Measurements from ENCODE around the gene HPCAL1. TPM values are rescaled to one million over a fixed set of nuclear protein-coding genes. Genes with fewer than 3 reads are reported as not detected.

HPCAL1 gene
- total and polyA plus RNA-seq, 2 donors (not counting 3 experiments of a cell fraction or from before 2014, with no cell fraction given) = 56.5 to 77.4 TPM

DNA sequence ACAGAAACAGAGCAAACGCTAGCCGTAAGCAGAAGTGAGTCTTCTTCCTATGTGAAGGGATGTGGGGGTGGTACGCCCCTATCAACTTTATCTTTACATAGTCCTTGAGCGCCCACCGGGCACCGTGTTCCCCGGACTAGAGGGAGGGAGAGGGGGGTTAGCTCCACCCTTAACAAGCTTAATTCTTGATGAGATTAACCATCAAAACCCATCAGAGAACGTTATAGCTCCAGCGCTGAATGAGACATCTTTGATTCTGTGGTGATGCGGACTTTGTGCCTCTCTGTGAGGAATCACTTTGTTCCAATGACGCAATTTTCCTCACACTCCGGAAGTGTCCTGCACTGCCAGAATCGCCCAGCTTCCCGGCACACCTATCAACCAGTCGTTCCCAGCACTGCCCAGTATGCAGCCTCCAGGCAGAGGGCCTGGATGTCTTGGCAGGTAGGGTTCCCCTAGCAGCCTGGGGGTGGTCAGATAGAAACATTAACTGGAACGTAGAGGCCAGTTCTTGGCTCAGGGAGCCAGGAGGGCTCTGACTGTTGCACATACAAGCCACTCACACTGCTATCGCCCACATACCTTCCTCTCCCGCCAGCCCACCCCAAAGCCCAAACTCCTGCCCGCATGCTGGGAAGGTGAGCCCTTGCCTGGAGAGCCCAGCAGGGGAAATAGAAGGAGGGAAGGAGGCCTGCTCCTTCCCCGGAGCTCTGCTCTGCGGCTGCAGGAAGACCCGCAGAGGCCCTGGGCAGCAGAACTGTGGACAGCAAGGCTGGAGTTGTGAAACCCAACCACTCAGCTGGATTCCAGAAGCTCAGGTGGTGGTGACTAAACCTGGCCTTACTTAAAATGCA, 147.4 kb downstream of the HPCAL1 start:
- dilution Hi-C loops (cut with MboI; ENCODE audit: extremely low pct_ligation_motif_present, low sequenced_read_pairs) = no loop called here
- DNase-seq (ENCODE audit: low read depth, low spot score) = no peak
- no peaks in the 10 kb centered on the region for H3K9me1 ChIP-seq (replicated peaks; ENCODE audit: control insufficient read depth, extremely low read depth, insufficient read depth, low read length)
- no TSS peak for BruUV-seq (replicated peaks)
- ChIA-PET POLR2A (interaction anchor here (0.7 kb wide), 1 partner anchor 210 kb away, joined by 4 read pairs; no protein-coding TSS in a partner anchor), CTCF (interaction anchor here (1.6 to 7.4 kb wide), 2 partner anchors 207 to 210 kb away, joined by 3 to 52 read pairs; no protein-coding TSS in a partner anchor)
- peaks cover 28% of the 10 kb centered on the region for H3K4me1 ChIP-seq (ENCODE audit: control insufficient read depth, extremely low read depth, insufficient read depth, low read length)
- H4K20me1 ChIP-seq (replicated peaks; ENCODE audit: control insufficient read depth, extremely low read depth, insufficient read depth, low read length) = peaks cover 2% of the 10 kb centered on the region
- H3K9ac ChIP-seq (replicated peaks; ENCODE audit: extremely low read depth, insufficient read depth, low read length) = no peak overlapping the region
- intact Hi-C loops (cut with micrococcal nuclease) = loop anchor here (2.0 kb wide), 1 partner anchor 101 kb away; no protein-coding TSS in a partner anchor
- H3K4me3 ChIP-seq (replicated peaks in 1 of 3; ENCODE audit: insufficient read depth in 1 of 3, low read depth in 1 of 3, low read length in 3 of 3) = no peak overlapping the region
- peaks cover 30% of the 10 kb centered on the region for H3K79me2 ChIP-seq (ENCODE audit: control insufficient read depth, insufficient read depth, low read length)
- no peaks in the 10 kb centered on the region for H3K9me3 ChIP-seq (replicated peaks; ENCODE audit: control insufficient read depth, insufficient read depth, low read length)
- H2AFZ ChIP-seq (ENCODE audit: low read depth, low read length) = no peak overlapping the region
- no peak overlapping the region for H3K27ac ChIP-seq (ENCODE audit: insufficient read depth, low read depth, low read length)
- no peak overlapping the region for H3K4me2 ChIP-seq (ENCODE audit: insufficient read depth, low read length)
- TF ChIP-seq FOS (IDR thresholded peaks at IDR 0.05; ENCODE audit: borderline replicate concordance, insufficient read depth, low read length) (no peak), POLR2AphosphoS5 (IDR thresholded peaks at IDR 0.05; ENCODE audit: insufficient read depth, low read depth, low read length) (no peak), GATA2 (IDR thresholded peaks at IDR 0.05; ENCODE audit: insufficient read depth, insufficient read length, low read depth, low read length) (no peak), EZH2 (IDR thresholded peaks at IDR 0.05; ENCODE audit: borderline replicate concordance, low read depth, low read length, severe bottlenecking) (no peak), MYC (IDR thresholded peaks at IDR 0.05; ENCODE audit: low read depth, low read length) (no peak), JUN (IDR thresholded peaks at IDR 0.05; ENCODE audit: borderline replicate concordance, insufficient read depth, insufficient read length, low read depth) (no peak), POLR2A (IDR thresholded peaks at IDR 0.05; ENCODE audit: low read depth, low read length) (no peak)
- TF ChIP-seq, protein P1, sequence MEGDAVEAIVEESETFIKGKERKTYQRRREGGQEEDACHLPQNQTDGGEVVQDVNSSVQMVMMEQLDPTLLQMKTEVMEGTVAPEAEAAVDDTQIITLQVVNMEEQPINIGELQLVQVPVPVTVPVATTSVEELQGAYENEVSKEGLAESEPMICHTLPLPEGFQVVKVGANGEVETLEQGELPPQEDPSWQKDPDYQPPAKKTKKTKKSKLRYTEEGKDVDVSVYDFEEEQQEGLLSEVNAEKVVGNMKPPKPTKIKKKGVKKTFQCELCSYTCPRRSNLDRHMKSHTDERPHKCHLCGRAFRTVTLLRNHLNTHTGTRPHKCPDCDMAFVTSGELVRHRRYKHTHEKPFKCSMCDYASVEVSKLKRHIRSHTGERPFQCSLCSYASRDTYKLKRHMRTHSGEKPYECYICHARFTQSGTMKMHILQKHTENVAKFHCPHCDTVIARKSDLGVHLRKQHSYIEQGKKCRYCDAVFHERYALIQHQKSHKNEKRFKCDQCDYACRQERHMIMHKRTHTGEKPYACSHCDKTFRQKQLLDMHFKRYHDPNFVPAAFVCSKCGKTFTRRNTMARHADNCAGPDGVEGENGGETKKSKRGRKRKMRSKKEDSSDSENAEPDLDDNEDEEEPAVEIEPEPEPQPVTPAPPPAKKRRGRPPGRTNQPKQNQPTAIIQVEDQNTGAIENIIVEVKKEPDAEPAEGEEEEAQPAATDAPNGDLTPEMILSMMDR (IDR thresholded peaks at IDR 0.05; ENCODE audit: extremely low read depth in 1 of 2, insufficient read depth in 1 of 2, low read depth in 1 of 2, low read length in 2 of 2) = no peak
- TF ChIP-seq, protein P2, sequence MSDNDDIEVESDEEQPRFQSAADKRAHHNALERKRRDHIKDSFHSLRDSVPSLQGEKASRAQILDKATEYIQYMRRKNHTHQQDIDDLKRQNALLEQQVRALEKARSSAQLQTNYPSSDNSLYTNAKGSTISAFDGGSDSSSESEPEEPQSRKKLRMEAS (IDR thresholded peaks at IDR 0.05; ENCODE audit: insufficient read depth, insufficient read length) = no peak
- no peaks in the 10 kb centered on the region for H3K27me3 ChIP-seq (ENCODE audit: control insufficient read depth in 2 of 2, insufficient read depth in 2 of 2, low read length in 2 of 2)
- no peaks in the 10 kb centered on the region for H3K36me3 ChIP-seq (ENCODE audit: control insufficient read depth in 2 of 2, extremely low read depth in 1 of 2, insufficient read depth in 2 of 2, low read length in 2 of 2)
- no peak for FAIRE-seq

Data from endothelial cell of umbilical vein (primary cell).